ENCODE measurements around the gene AKR1A1.

The AKR1A1 gene

GRCh38 chr1:45566722-45567121 is 16.1 kb downstream of the AKR1A1 start:
- no peak for DNase-seq (ENCODE audit: insufficient read length, low spot score)
- TF ChIP-seq CTCF (IDR thresholded peaks at IDR 0.05; ENCODE audit: insufficient read depth, missing control alignments): no peak
- FAIRE-seq: no peak

GRCh38 chr1:45567911-45568310 is 17.3 kb downstream of the AKR1A1 start:
- no peak for FAIRE-seq
- no peak for DNase-seq (ENCODE audit: insufficient read length, low spot score)
- no peak for TF ChIP-seq CTCF (IDR thresholded peaks at IDR 0.05; ENCODE audit: insufficient read depth, missing control alignments)

- DNase-seq (ENCODE audit: insufficient read length, low spot score) (no peak), FAIRE-seq (no peak)
- no peak for TF ChIP-seq CTCF (IDR thresholded peaks at IDR 0.05; ENCODE audit: insufficient read depth, missing control alignments)
Measured at GRCh38 chr1:45568421-45568820, 17.8 kb downstream of the AKR1A1 start.

DNA sequence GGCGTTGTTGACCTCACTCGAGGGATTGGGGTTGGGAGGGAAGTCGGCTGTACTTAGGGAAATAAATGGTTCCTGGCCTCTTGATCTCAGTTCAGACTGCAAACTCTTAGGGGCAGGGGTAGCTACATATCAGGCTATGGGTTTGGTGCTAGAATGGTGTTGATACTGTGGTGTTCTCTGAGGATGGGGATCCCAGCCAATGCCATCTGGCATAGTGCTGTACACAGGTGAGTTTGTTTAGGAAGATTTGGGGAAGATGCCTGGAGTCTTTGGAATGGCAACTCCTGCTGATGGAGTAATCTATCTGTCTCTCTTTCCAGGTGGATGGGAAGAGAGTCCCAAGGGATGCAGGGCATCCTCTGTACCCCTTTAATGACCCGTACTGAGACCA is 18.9 kb downstream of the AKR1A1 start:
- DNase-seq (ENCODE audit: insufficient read length, low spot score) (no peak), FAIRE-seq (no peak)
- no peak for TF ChIP-seq CTCF (IDR thresholded peaks at IDR 0.05; ENCODE audit: insufficient read depth, missing control alignments)

- TF ChIP-seq CTCF (IDR thresholded peaks at IDR 0.05; ENCODE audit: insufficient read depth, missing control alignments): peak; percentile 96
- FAIRE-seq: peak; percentile 51
- no peak for DNase-seq (ENCODE audit: insufficient read length, low spot score)
Measured at GRCh38 chr1:45569962-45570581, 19.4 kb downstream of the AKR1A1 start.

DNA sequence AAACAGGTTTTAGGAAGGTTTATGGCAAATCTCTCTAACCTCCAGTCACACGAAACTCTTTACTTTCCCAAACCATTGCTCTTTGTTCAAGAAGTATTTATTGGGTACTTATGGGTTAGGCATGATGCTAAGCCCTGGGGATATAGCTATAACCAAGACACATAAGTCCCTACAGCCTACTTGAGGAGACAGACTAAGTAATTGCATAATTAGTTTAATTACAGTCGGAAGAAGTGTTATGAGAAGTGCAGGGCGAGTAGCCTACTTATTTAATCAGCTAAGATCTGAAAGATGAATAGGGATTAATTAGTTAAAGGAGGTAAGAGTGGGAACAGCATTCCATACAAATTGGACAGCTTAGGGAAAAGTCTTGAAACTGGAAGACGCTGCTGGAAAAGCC is 20.0 kb downstream of the AKR1A1 start:
- FAIRE-seq (no peak), DNase-seq (ENCODE audit: insufficient read length, low spot score) (no peak)
- no peak for TF ChIP-seq CTCF (IDR thresholded peaks at IDR 0.05; ENCODE audit: insufficient read depth, missing control alignments)

GRCh38 chr1:45573231-45573804 is 22.7 kb downstream of the AKR1A1 start:
- TF ChIP-seq CTCF (IDR thresholded peaks at IDR 0.05; ENCODE audit: insufficient read depth, missing control alignments): no peak
- FAIRE-seq: no peak
- no peak for DNase-seq (ENCODE audit: insufficient read length, low spot score)

Measured in D721Med (cell line).